SU-DHL-6 (cell line): Measurements from ENCODE around the gene LRP1B.

ENCODE experiments used
- EZH2phosphoT487 ChIP-seq: fragments of 200-600 bp; sonication (generic), shearing (Covaris generic); conservative IDR thresholded peaks from 2 replicates; pipeline ENCODE4 v1.6.1; 2018; ENCODE audit warnings: mild to moderate bottlenecking, antibody characterized with exemption, low read length, moderate library complexity, mixed read lengths
- TF ChIP-seq, protein P1 (sequence below): fragments of 200-600 bp; sonication (generic); IDR thresholded peaks from one replicate; pipeline ENCODE4 v1.5.1; 2017; ENCODE audit warnings: antibody characterized with exemption, mild to moderate bottlenecking, low read length, moderate library complexity; ENCODE audit not compliant: insufficient read depth, poor library complexity, severe bottlenecking

DNA sequence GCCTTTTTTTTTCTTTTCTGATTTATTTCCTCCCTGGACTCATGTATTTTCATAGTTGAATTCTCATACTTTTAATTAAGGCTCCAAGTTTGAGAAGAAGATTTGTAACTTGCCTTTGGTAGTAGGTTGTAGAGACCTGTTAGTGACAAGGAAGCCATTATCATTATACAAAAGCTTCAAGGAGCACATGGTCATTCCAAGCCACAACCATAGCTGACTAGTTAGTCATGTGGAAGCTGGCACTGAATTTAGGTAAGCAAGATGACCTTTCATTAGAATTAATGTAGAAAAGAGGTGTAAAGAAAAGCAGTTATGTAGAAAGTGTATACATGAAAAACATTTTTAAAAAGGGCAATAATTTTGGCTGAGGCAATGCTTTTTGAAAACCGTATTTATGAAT, 89.7 kb downstream of the LRP1B start:
- no peak for TF ChIP-seq EZH2phosphoT487
- TF ChIP-seq, protein P1, sequence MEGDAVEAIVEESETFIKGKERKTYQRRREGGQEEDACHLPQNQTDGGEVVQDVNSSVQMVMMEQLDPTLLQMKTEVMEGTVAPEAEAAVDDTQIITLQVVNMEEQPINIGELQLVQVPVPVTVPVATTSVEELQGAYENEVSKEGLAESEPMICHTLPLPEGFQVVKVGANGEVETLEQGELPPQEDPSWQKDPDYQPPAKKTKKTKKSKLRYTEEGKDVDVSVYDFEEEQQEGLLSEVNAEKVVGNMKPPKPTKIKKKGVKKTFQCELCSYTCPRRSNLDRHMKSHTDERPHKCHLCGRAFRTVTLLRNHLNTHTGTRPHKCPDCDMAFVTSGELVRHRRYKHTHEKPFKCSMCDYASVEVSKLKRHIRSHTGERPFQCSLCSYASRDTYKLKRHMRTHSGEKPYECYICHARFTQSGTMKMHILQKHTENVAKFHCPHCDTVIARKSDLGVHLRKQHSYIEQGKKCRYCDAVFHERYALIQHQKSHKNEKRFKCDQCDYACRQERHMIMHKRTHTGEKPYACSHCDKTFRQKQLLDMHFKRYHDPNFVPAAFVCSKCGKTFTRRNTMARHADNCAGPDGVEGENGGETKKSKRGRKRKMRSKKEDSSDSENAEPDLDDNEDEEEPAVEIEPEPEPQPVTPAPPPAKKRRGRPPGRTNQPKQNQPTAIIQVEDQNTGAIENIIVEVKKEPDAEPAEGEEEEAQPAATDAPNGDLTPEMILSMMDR = no peak
